ENCODE data around the gene EFCC1. TPM values are rescaled to one million over a fixed set of nuclear protein-coding genes. Genes with fewer than 3 reads are reported as not detected.

The EFCC1 gene
- total and polyA plus RNA-seq, 2 of the 13 experiments (the other 11 are each of a cell fraction or from before 2014, with no cell fraction given) = not detected

- Histone ChIP-seq H2AFZ (ENCODE audit: low read length) (no peak overlapping the region), H3K36me3 (replicated peaks in 1 of 2; ENCODE audit: control insufficient read depth in 1 of 2, insufficient read depth in 2 of 2, low read length in 2 of 2) (no peaks in the 10 kb centered on the region), H3K4me2 (ENCODE audit: low read depth, low read length) (no peak overlapping the region), H3K4me3 (replicated peaks in 1 of 3; ENCODE audit: insufficient read depth in 1 of 3, low read depth in 2 of 3, low read length in 3 of 3) (no peak overlapping the region), H3K79me2 (ENCODE audit: insufficient read depth, low read length) (no peaks in the 10 kb centered on the region), H4K20me1 (ENCODE audit: insufficient read depth, low read length) (no peaks in the 10 kb centered on the region), H3K27me3 (ENCODE audit: control insufficient read depth in 1 of 2, insufficient read depth in 2 of 2, low read length in 2 of 2) (peaks cover 4 to 48% of the 10 kb centered on the region in 2 experiments; a peak in 4 of 5 replicates), H3K9me3 (ENCODE audit: low read length) (no peaks in the 10 kb centered on the region), H3K9ac (ENCODE audit: insufficient read depth, low read depth, low read length) (no peak overlapping the region), H3K27ac (ENCODE audit: extremely low read length, insufficient read depth, low read length) (no peak overlapping the region), H3K4me1 (ENCODE audit: insufficient read depth, low read length) (peaks cover 32% of the 10 kb centered on the region)
- intact Hi-C loops (cut with micrococcal nuclease; ENCODE audit: unreplicated experiment) = no loop called here
- in situ Hi-C loops (cut with HindIII; ENCODE audit: extremely low pct_ligation_motif_present, low pct_unique_long_range_greater_than_20kb) = no loop called here
- FAIRE-seq = no peak
- no peak for ATAC-seq
- WGBS (ENCODE audit: low lambda C conversion rate) = 22% methylated on average over 4 of the region's 9 CpGs
- BruUV-seq (replicated peaks) = no TSS peak
- ChIA-PET POLR2A (no interaction called here), CTCF (ENCODE audit: low intra/inter-chr PET ratio, low total read pairs) (no interaction called here)
- DNase-seq (ENCODE audit: low spot score) = no peak
- TF ChIP-seq ZFP90 (CRISPR knock-in tag; IDR thresholded peaks at IDR 0.05; ENCODE audit: borderline replicate concordance) (no peak), ZNF660 (CRISPR knock-in tag; IDR thresholded peaks at IDR 0.05; ENCODE audit: borderline replicate concordance, low read depth) (no peak), ZNF292 (CRISPR knock-in tag; IDR thresholded peaks at IDR 0.05; ENCODE audit: borderline replicate concordance, low read depth) (no peak), ZNF318 (CRISPR knock-in tag; IDR thresholded peaks at IDR 0.05) (no peak), TSC22D2 (CRISPR knock-in tag; IDR thresholded peaks at IDR 0.05; ENCODE audit: borderline replicate concordance) (no peak), ZSCAN21 (CRISPR knock-in tag; IDR thresholded peaks at IDR 0.05; ENCODE audit: borderline replicate concordance) (no peak), HOXD1 (CRISPR knock-in tag; IDR thresholded peaks at IDR 0.05) (no peak), HMGXB4 (CRISPR knock-in tag; IDR thresholded peaks at IDR 0.05; ENCODE audit: borderline replicate concordance in 1 of 2, low read depth in 1 of 2) (no peak), ZMAT5 (CRISPR knock-in tag; IDR thresholded peaks at IDR 0.05; ENCODE audit: borderline replicate concordance, low read depth) (no peak), FUBP1 (CRISPR knock-in tag; IDR thresholded peaks at IDR 0.05; ENCODE audit: borderline replicate concordance) (no peak)
Observed at GRCh38 chr3:129014793-129015345, 13.8 kb downstream of the EFCC1 start.

Data from HepG2 (cell line).